Left colon (tissue), 2 donors: ENCODE results near the gene SLC4A5. TPM values are rescaled to one million over a fixed set of nuclear protein-coding genes. Genes with fewer than 3 reads are reported as not detected.
"Not testable (repeated sequence)": the region's sequence is repeated elsewhere in the genome, so short reads cannot be mapped to it uniquely, and the experiment has no call there.

Experiments
- ATAC-seq: fragments of 200-7000 bp; cut with Tn5 transposase; one replicate; pipeline ENCODE4 v1.9.1; 2020; ENCODE audit warnings: mild to moderate bottlenecking, moderate library complexity
- DNase-seq, 2 donors: peaks; one replicate each; pipeline ENCODE4 v3.0.0-alpha.2; 2020
- intact Hi-C, 2 donors: fragments of 100-400 bp; cut with DNase I in 1 of 2; cut with micrococcal nuclease in 1 of 2; formaldehyde crosslinking; loops; one replicate each; pipeline versions ENCODE4 v1.11.2 to v1.14.0; 2022; cut with DNase I, micrococcal nuclease
- total RNA-seq, 2 donors: library from RNA; stranded (reverse); fragmentation: NEBNext Ultra II Directional; extraction: Animal tissue kit (Norgen Biotek cat#: 25700); gene quantifications; one replicate each; pipeline ENCODE4 v1.2.1, GENCODE V29; 2021
- donor health status: DM: no; HTN: no; CAD: no.
- donor health status: DM: yes; HTN: yes; CAD: no.

Gene SLC4A5
- total RNA-seq, 2 donors from 2014 or later: 1.4 to 2.2 TPM

- intact Hi-C loops: loop anchor here in 1 of 2 donors (10.0 kb wide), 1 partner anchor 72 kb away; no protein-coding TSS in a partner anchor
- ATAC-seq (no peak), DNase-seq (no peak)
Measured at GRCh38 chr2:74252862-74253261, 90.4 kb downstream of the SLC4A5 start.

DNA sequence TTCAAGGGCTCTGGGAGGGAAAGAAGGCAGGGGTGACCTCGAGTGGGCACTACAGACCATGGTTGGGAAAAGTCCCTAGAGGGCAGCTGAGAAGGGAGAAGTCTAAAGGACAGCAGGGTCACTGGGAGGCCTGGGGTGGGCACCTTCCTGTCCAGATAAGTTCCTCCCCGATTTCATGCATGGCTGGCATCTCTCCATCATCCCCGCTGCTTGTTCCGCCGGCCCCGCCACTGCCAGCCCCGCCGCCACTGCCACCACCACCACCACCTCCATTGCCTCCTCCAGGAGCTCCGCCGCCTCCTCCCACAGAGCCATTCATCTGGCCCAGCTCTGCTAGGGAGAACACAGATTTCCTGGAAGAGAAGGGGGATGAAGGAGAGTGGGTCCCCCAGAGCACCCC lies 91.2 kb downstream of the SLC4A5 start:
- intact Hi-C loops: loop anchor here in 1 of 2 donors (10.0 kb wide), 1 partner anchor 73 kb away; no protein-coding TSS in a partner anchor
- no peak for DNase-seq

DNA sequence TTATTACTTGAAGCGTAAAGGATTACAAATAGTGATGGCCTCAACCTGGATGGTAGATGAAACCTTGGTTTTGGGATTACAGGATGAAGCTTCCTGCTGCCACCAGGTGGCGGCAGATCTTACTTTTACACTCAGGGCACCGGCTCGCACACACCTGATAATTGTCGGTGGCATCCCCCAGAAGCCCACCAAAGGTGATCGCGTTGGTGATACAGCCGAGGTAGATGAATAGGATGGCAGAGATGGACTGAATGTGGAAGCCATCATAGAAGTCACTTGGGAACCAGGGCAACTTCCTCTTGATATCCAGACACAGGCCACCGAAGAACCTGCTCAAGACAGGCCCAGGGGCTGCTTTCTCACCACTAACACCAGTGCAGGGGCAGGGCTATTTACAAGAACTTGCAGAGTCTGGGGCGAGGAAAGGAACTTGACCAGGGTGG lies 93.0 kb downstream of the SLC4A5 start:
- DNase-seq: peak; percentile 30 to 68
- peak; percentile 73 for ATAC-seq
- intact Hi-C loops: loop anchor here in 1 of 2 donors (10.0 kb wide), 1 partner anchor 75 kb away; no protein-coding TSS in a partner anchor

More for the DNA sequence above, 91.2 kb downstream of the SLC4A5 start:
- ATAC-seq: no peak

DNA sequence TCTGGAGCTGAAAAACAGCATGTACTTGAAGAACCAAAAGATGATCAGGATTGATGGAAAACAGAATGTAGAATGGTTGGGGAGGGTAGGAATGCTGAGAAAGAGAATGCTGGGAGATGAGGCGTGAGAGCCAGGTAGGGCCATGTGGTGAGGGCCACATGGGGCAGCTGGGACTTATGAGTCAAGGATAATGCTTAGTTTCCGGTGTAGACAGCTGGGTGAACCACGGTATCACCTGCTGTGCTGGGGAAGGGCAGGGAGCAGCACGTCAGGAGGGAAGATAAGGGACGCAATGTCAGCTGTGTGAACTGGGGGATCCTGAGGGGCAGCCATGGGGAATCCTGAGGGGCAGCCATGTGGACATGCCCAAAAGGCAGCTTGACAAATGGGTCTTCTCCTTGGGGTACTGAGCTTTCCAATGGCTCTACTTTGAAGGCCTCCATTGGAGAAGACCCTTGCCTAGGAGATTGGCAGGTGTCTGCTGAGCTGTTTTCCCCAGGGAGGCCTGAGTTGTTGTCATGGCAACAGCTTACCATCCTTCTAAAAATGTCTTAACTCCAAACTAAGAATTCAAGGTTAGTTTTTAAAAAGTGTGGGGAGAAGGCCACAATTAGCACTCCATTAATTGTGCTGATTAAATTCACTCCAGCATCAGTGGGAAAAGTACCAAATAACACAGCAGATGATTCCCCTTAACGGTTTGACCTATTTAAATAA lies 93.7 kb downstream of the SLC4A5 start:
- DNase-seq (no peak), ATAC-seq (no peak)
- intact Hi-C loops: loop anchor here in 1 of 2 donors (10.0 kb wide), 1 partner anchor 75 kb away; no protein-coding TSS in a partner anchor

DNA sequence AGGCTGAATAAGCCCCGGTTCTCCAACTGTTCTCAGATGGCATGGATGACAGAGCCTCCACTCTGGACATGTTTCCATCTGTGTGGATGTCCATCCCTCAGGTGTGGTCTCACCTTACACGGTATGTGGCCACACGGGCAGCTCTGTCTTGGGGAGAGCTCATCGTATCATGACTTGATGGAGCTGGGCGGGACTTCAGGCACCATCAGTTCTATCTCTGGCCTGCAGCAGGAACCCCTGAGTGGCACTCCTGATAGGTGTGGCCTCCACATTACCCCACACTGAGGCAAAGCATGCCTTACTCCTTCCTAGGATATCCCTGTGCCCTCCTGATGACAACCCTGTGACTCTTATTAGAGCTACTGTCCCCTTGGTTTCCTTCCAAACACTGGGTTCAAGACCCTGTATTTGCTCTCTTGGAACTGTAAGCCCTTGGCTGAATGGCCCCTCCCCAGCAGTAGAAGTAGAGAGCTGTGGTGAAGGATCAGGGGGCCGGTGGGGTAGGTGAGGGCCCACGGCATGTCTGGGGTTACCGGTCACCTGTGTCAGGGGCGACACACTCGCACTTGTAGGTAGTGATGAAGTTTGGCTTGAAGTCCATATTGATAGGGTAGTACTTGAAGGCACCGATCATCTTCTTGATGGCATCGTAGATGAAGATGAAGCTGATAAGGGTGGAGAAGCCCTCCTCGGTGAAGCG lies 96.6 kb downstream of the SLC4A5 start:
- ATAC-seq (no peak), DNase-seq (no peak)
- intact Hi-C loops: no loop called here

GRCh38 chr2:74244286-74244685 lies 98.9 kb downstream of the SLC4A5 start:
- ATAC-seq (no peak), DNase-seq (no peak)
- intact Hi-C loops: no loop called here

DNA sequence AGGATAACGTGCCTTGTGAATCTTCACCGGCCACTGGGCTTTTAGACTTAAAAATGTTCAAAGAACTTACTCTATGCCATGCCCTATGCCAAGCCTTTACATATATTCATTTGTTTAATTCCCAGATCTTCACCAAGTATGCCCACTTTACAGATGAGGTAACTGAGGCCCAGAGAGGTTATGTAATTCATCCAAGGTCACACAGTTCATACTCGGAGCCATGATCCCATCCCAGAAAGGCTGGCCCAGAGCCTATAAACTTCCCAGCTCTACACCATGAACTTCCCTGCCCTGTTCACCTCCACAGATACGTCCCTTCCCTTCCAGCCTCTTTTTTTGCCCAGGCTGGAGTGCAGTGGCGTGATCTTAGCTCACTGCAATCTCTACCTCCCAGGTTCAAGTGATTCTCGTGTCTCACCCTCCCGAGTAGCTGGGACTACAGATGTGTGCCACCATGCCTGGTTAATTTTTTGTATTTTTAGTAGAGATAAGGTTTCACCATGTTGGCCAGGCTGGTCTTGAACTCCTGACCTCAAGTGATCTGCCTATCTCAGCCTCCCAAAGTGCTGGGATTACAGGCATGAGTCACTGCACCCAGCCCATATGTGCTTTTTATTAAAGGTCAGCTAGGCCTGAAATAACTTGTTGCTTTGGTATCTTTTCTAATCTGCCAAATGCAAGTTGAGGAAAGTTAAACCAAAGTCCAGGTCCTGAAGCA lies 100.7 kb downstream of the SLC4A5 start:
- ATAC-seq (no peak), DNase-seq (no peak)

GRCh38 chr2:74239346-74239745 lies 103.9 kb downstream of the SLC4A5 start:
- intact Hi-C loops: no loop called here
- DNase-seq: no peak
- ATAC-seq: no peak

More for the DNA sequence above, 100.7 kb downstream of the SLC4A5 start:
- intact Hi-C loops: no loop called here

- no peak for DNase-seq
- intact Hi-C loops: no loop called here
- ATAC-seq: no peak
Measured at GRCh38 chr2:74238879-74239278, 104.3 kb downstream of the SLC4A5 start.

DNA sequence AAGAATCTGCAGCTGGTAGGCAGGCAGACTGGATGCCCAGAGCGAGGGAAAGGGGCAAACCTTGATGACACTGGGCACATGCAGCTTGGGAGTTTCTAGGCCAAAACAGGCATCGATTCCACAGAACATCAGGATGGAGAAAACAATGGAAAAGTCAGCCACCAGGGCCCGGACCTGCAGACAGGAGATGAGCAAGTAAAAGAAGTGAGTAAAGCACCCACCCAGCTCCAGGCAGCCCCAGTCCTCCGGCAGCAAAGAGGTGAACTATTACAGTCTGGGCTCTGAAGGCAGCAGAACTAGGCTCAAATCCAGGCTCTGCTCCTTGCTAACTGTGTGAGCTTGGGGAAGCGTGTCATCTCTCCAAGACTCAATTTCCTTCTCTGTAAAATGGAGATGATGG lies 108.2 kb downstream of the SLC4A5 start:
- intact Hi-C loops: no loop called here
- ATAC-seq: no peak
- DNase-seq: no peak

GRCh38 chr2:74233648-74234047 lies 109.6 kb downstream of the SLC4A5 start:
- DNase-seq: no peak
- intact Hi-C loops: no loop called here
- no peak for ATAC-seq

GRCh38 chr2:74232426-74232825 lies 110.8 kb downstream of the SLC4A5 start:
- ATAC-seq (no peak), DNase-seq (no peak)
- intact Hi-C loops: no loop called here

- DNase-seq, intact Hi-C loops, ATAC-seq: not testable (repeated sequence)
Measured at GRCh38 chr2:74229865-74230264, 113.4 kb downstream of the SLC4A5 start.

- DNase-seq: no peak
- intact Hi-C loops: no loop called here
- no peak for ATAC-seq
Measured at GRCh38 chr2:74228772-74229171, 114.4 kb downstream of the SLC4A5 start.

- no peak for ATAC-seq
- DNase-seq: no peak
- intact Hi-C loops: no loop called here
Measured at GRCh38 chr2:74227646-74228045, 115.6 kb downstream of the SLC4A5 start.

DNA sequence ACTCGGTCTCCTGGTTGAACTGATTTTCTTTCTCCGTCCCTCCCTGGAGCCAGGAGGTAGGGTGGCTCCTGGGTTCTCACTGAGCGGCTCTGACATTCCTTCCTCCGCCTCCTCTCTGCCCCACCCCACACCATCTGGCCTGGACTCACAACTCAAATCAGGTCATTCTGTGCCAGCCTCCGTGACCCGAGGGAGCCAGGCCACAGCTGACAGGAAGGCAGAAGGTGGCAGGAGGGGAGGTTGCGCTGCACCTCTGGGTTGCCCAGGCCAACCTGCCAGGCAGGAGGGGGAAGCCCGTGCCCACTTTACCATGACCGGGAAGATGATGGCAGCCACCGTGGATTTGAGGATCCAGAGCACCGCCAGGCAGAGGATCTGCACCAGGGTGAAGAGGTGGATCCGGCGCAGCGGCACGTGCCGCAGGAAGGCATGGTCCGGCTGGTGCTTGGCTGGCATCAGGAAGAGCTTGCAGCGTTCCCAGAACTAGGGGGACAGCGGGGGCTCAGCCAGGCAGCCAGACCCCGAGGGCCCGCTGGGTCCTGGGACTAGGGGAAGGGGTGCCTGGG lies 116.5 kb downstream of the SLC4A5 start:
- ATAC-seq (peak; percentile 37), DNase-seq (no peak)
- intact Hi-C loops: no loop called here

DNA sequence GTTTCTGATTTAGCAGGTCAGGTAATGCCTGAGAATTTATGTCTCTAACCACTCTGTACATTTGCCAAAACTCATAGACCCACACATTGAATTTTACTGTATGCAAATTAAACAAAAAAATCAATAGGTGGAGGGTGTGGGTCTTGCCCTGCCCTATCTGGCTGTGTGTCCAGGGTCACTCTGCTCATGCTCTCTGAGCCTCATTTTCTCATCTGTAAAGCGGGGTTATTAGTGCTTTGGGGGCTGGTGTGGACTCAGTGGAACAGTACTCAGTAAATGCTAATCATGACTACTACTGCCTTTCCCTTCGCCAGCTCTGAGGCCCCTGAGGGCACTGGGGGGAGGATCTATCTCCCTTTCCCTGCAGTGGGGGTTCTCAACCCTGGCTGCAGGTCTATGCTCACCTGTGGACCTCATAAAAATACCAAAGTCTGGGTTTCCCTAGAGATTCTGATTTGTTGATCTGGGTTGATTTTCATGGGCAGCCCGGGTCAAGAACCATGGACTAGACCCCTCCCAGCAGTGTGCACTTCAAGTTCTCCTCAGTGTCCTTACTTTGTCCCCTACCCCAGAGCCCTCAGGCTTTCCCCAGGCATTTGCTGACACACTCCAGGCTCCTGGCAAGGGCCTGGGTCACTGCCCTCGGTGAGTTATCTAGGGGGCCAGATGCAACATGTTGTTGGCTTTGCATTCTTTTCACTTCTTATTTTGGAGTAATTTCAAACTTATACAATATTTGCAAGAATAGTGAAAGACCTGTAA lies 117.3 kb downstream of the SLC4A5 start:
- DNase-seq (no peak), ATAC-seq (no peak)
- intact Hi-C loops: no loop called here

DNA sequence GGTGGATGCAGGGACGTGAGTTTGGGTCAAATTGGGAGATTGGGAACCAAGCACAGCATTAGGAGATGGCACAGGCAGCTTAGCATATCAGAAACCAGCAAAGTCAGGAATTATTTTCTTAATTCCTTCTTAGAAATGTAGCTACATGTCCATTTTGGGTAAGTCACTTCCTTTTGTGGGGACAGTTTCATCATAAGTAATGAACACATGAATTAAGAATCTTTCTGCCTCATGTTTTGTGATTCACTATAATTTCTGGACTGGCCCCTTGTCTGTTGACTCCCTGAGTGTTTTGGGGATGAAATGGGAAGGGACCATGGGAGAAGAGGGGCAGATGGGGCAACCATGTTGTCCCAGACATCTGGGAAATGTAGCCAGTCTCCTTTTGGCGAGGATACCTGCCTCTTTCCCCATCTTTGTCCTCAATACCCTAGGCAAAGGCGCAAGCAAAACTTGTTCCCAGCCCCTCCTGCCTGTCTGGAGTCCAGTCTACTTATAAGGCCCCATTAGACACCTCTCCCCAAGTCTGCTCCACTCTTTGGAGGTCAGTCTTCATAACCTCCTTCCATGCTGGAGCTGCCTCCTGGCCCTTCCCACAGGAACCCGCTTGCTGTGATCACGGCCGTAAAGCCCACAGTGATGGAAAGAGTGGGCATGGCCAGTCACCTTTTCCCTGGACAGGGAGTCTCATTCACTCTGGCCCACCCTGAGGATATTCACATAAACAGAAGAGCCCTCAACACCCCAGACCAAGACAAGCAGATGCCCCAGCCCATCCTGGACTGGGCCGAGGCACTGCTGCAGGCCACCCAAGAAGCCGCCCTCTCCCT lies 119.1 kb downstream of the SLC4A5 start:
- DNase-seq (no peak), ATAC-seq (no peak)
- intact Hi-C loops: no loop called here
